Left ventricle myocardium inferior (tissue), 1 donor: ENCODE measurements around the gene MRPL41. TPM values are rescaled to one million over a fixed set of nuclear protein-coding genes. Genes with fewer than 3 reads are reported as not detected.
"Not testable (repeated sequence)": the region's sequence is repeated elsewhere in the genome, so short reads cannot be mapped to it uniquely, and the experiment has no call there.

Experiments
- DNase-seq: peaks from one replicate; pipeline ENCODE4 v3.0.0-alpha.2; 2020
- H3K27ac ChIP-seq: fragments of 200-600 bp; replicated peaks from 2 replicates; pipeline ENCODE4 v1.8.0; 2021
- H3K27me3 ChIP-seq: fragments of 200-600 bp; 2 replicates; pipeline ENCODE4 v1.8.0; 2021; ENCODE audit warnings: low read depth
- H3K36me3 ChIP-seq: fragments of 200-600 bp; 2 replicates; pipeline ENCODE4 v1.8.0; 2021
- H3K4me1 ChIP-seq: fragments of 200-600 bp; 2 replicates; pipeline ENCODE4 v1.8.0; 2021
- H3K4me3 ChIP-seq: fragments of 200-600 bp; 2 replicates; pipeline ENCODE4 v1.8.0; 2021; ENCODE audit warnings: mild to moderate bottlenecking, moderate library complexity
- H3K9me3 ChIP-seq: fragments of 200-600 bp; replicated peaks from 2 replicates; pipeline ENCODE4 v1.8.0; 2021
- CTCF ChIP-seq: fragments of 200-600 bp; IDR thresholded peaks from 2 replicates; pipeline ENCODE4 v1.8.0; 2021; ENCODE audit warnings: antibody characterized with exemption, mild to moderate bottlenecking, borderline replicate concordance
- intact Hi-C: fragments of 100-400 bp; cut with micrococcal nuclease; formaldehyde crosslinking; loops from one replicate; pipeline ENCODE4 v1.11.0; 2022
- total RNA-seq: library from RNA; stranded (reverse); fragmentation: NEBNext Ultra II Directional; extraction: Animal tissue kit (Norgen Biotek cat#: 25700); gene quantifications from one replicate; pipeline ENCODE4 v1.2.1, GENCODE V29; 2021
- donor health status: DM: no; HTN: yes; CAD: no; lungs with severe emphysema.

MRPL41 gene
- total RNA-seq, 1 donor from 2014 or later, result 233 TPM

DNA sequence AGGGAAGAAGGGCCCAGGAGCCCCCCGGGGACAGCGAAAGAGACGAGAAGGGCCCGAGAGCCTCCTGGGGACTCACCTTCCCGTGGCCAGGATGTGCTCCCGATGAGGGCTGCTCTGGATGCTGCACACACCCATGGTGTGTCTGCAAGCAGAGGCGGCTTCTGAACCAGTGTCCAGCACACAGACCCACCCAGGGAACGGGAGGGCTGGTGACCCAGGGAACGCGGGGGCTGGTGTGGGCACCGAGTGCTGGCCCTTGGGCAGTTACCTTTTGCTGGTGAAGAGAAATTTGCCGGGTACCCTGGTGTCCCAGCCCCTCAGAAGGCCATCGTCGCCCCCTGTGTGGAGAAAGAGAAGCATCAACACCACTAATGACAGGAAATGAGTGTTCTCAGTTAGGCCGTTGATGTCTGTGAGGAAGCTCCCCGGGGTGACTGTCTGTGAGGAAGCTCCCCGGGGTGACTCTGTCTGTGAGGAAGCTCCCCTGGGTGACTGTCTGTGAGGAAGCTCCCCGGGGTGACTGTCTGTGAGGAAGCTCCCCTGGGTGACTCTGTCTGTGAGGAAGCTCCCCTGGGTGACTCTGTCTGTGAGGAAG is 13.2 kb downstream of the MRPL41 start:
- H3K36me3 ChIP-seq, result peaks cover 36% of the 10 kb centered on the region

GRCh38 chr9:137568445-137568844 is 16.8 kb downstream of the MRPL41 start:
- peaks cover 38% of the 10 kb centered on the region for H3K36me3 ChIP-seq
- H3K4me3 ChIP-seq, intact Hi-C loops, H3K4me1 ChIP-seq, H3K27ac ChIP-seq, H3K9me3 ChIP-seq, DNase-seq, H3K27me3 ChIP-seq: not testable (repeated sequence)

More for the DNA sequence above, 13.2 kb downstream of the MRPL41 start:
- Histone ChIP-seq H3K4me1 (no peaks in the 10 kb centered on the region), H3K9me3 (no peaks in the 10 kb centered on the region), H3K27me3 (no peaks in the 10 kb centered on the region), H3K27ac (no peak overlapping the region), H3K4me3 (no peak overlapping the region)
- intact Hi-C loops, result no loop called here
- TF ChIP-seq CTCF, result no peak
- no peak for DNase-seq

- H3K4me3 ChIP-seq, result no peak overlapping the region
- H3K27ac ChIP-seq, result no peak overlapping the region
- peaks cover 10% of the 10 kb centered on the region for H3K4me1 ChIP-seq
- TF ChIP-seq CTCF, result no peak
- H3K9me3 ChIP-seq, result no peaks in the 10 kb centered on the region
- no peak for DNase-seq
- H3K27me3 ChIP-seq, result no peaks in the 10 kb centered on the region
- peaks cover 36% of the 10 kb centered on the region for H3K36me3 ChIP-seq
- intact Hi-C loops, result no loop called here
These were observed 18.0 kb downstream of the MRPL41 start for GRCh38 chr9:137569609-137570203.

DNA sequence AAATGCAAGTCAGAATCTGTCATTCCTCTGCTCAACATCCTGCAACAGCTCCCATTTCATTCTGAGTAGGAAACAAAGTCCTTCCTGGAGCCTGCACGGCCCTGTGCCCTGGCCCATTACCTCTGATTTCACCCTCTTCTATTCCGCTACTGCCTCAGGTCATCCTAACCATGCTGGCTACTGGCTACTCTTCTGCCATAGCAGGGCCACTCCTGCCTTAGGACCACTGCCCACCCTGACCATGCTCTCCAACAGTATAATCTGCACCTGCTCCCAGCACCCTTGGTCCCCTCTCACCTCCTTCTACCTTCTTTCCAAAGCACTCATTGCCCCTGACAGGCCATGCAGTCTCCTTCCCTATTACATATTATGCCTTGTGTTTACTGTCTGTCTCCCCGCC is 18.9 kb downstream of the MRPL41 start:
- no peak for TF ChIP-seq CTCF
- Histone ChIP-seq H3K4me1 (peaks cover 18% of the 10 kb centered on the region), H3K4me3 (no peak overlapping the region), H3K27me3 (no peaks in the 10 kb centered on the region), H3K9me3 (no peaks in the 10 kb centered on the region), H3K27ac (no peak overlapping the region), H3K36me3 (peaks cover 40% of the 10 kb centered on the region)
- DNase-seq, result no peak
- intact Hi-C loops, result no loop called here

DNA sequence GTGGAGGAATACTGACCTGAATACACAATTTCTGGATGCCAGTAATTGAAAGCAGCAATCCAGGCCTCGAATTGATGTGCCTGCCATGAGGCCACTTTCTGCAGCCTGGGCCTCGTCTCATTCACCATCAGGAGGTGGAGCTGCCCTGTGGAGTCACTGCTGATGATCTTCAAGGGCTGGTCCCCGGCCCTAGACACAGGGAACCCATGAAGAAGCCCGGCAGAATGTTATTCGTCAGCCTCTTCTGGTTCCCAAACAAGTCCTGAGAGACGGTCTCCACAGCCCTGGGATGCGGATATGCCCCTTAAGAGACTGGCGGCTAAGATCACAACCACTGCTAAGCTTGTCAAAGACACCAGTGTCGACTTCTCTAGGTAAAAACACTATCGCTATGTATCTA is 22.5 kb downstream of the MRPL41 start:
- peaks cover 40% of the 10 kb centered on the region for H3K36me3 ChIP-seq
- no peak for DNase-seq
- H3K4me1 ChIP-seq, result peaks cover 53% of the 10 kb centered on the region
- H3K4me3 ChIP-seq, result no peak overlapping the region
- TF ChIP-seq CTCF, result no peak
- no peaks in the 10 kb centered on the region for H3K27me3 ChIP-seq
- peak overlapping the region; percentile 95 for H3K27ac ChIP-seq
- intact Hi-C loops, result no loop called here
- H3K9me3 ChIP-seq, result no peaks in the 10 kb centered on the region

DNA sequence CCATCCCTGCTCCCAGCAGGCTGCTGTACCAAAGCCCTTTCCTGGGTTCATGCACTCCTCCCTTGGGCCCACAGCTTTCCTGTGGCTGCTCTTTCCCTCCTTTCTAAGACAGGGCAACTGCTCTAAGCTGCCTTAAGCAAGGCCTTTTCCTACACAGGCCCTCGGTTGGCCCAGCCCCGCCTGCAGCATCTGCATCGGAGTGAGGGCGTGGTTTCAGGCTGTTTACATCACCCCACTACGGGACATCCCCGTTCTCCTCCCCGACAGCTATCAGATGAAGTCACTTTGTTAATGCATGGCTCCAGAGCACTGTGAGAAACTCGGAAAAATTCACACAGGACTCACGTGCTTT is 23.7 kb downstream of the MRPL41 start:
- H3K27ac ChIP-seq, result peak overlapping the region; percentile 95

More for the DNA sequence above, 23.7 kb downstream of the MRPL41 start:
- Histone ChIP-seq H3K4me3 (no peak overlapping the region), H3K36me3 (peaks cover 40% of the 10 kb centered on the region), H3K27me3 (no peaks in the 10 kb centered on the region), H3K9me3 (no peaks in the 10 kb centered on the region), H3K4me1 (peaks cover 62% of the 10 kb centered on the region)
- no peak for TF ChIP-seq CTCF
- intact Hi-C loops, result no loop called here
- no peak for DNase-seq
